GM12865 (cell line): Measurements from ENCODE around the gene EIF5A.

Experiments
- DNase-seq: peaks from one replicate; pipeline ENCODE4 v3.0.0; 2010; ENCODE audit warnings: low read depth
- H3K4me3 ChIP-seq: 2 replicates; pipeline ENCODE4 v1.5.1; 2011; ENCODE audit warnings: mild to moderate bottlenecking, low read depth, low read length, control low read depth
- CTCF ChIP-seq: IDR thresholded peaks from 2 replicates; pipeline ENCODE4 v1.5.1; 2011; ENCODE audit warnings: low read length, control low read depth, low read depth, inconsistent platforms; ENCODE audit not compliant: insufficient read depth; ENCODE audit errors: missing control alignments

Gene EIF5A

GRCh38 chr17:7293816-7294613, 13.4 kb upstream of the EIF5A start:
- no peak for DNase-seq
- H3K4me3 ChIP-seq, result no peak overlapping the region
- TF ChIP-seq CTCF, result no peak

- H3K4me3 ChIP-seq, result peak within 1 kb of the TSS; percentile 13
- DNase-seq, result peak; percentile 69
- no peak for TF ChIP-seq CTCF
These were observed 12.7 kb upstream of the EIF5A start, which contains the start of gene YBX2 for GRCh38 chr17:7294614-7295153. Gene YBX2, minus strand, starts transcription at chr17:7294639. Its CDS starts 139 bp downstream, at chr17:7294500.

GRCh38 chr17:7295230-7296180, 11.9 kb upstream of the EIF5A start:
- no peak for TF ChIP-seq CTCF
- DNase-seq, result no peak
- H3K4me3 ChIP-seq, result peak overlapping the region; percentile 13; the same call in 1 of the 2 replicates

GRCh38 chr17:7296189-7296861, 11.1 kb upstream of the EIF5A start:
- DNase-seq, result peak; percentile 85
- TF ChIP-seq CTCF, result peak; percentile 91
- H3K4me3 ChIP-seq, result no peak overlapping the region; the same call in 1 of the 2 replicates

- no peak for DNase-seq
- TF ChIP-seq CTCF, result no peak
- no peak overlapping the region for H3K4me3 ChIP-seq
These were observed 3.2 kb upstream of the EIF5A start for GRCh38 chr17:7304179-7304578.
